Measurements from ENCODE around the gene PCDHA11. TPM values are rescaled to one million over a fixed set of nuclear protein-coding genes. Genes with fewer than 3 reads are reported as not detected.
"Not testable (repeated sequence)": the region's sequence is repeated elsewhere in the genome, so short reads cannot be mapped to it uniquely, and the experiment has no call there.

PCDHA11 gene, protein sequence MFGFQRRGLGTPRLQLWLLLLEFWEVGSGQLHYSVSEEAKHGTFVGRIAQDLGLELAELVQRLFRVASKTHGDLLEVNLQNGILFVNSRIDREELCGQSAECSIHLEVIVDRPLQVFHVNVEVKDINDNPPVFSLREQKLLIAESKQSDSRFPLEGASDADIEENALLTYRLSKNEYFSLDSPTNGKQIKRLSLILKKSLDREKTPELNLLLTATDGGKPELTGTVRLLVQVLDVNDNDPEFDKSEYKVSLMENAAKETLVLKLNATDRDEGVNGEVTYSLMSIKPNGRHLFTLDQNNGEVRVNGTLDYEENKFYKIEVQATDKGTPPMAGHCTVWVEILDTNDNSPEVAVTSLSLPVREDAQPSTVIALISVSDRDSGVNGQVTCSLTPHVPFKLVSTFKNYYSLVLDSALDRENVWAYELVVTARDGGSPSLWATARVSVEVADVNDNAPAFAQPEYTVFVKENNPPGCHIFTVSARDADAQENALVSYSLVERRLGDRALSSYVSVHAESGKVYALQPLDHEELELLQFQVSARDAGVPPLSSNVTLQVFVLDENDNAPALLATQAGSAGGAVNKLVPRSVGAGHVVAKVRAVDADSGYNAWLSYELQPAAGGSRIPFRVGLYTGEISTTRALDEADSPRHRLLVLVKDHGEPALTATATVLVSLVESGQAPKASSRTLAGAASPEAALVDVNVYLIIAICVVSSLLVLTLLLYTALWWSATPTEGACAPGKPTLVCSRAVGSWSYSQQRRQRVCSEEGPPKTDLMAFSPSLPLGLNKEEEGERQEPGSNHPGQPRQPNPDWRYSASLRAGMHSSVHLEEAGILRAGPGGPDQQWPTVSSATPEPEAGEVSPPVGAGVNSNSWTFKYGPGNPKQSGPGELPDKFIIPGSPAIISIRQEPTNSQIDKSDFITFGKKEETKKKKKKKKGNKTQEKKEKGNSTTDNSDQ
- polyA plus RNA-seq (2013, experiment 1 of 2), result 4.9 TPM
- polyA plus RNA-seq (2013, experiment 2 of 2), result 4.8 TPM

GRCh38 chr5:140868721-140869554 lies at the start of gene PCDHA11:
PCDHA11 (plus strand) TSS chr5:140868957; CDS start chr5:140869104, 147 bp downstream.
- Histone ChIP-seq H2AK5ac (ENCODE audit: low read length) (no peak within 1 kb of the TSS), H3K27me3 (ENCODE audit: insufficient read depth, low read length, poor library complexity) (no peaks in the 10 kb centered on the region), H3K4ac (ENCODE audit: low read depth, low read length) (no peak within 1 kb of the TSS), H3K4me1 (ENCODE audit: control insufficient read depth, low read depth, low read length) (no peaks in the 10 kb centered on the region), H3K79me1 (ENCODE audit: low read length) (no peaks in the 10 kb centered on the region), H3K23ac (ENCODE audit: low read length) (no peak within 1 kb of the TSS), H2BK15ac (replicated peaks; ENCODE audit: low read depth) (no peak within 1 kb of the TSS), H3K18ac (ENCODE audit: low read length) (peak within 1 kb of the TSS; percentile 70), H3K4me3 (ENCODE audit: low read length) (peak within 1 kb of the TSS; percentile 41), H3K36me3 (ENCODE audit: control insufficient read depth, insufficient read depth, low read length) (no peaks in the 10 kb centered on the region), H2BK5ac (ENCODE audit: low read length) (no peak within 1 kb of the TSS), H2BK120ac (ENCODE audit: low read depth, low read length) (no peak within 1 kb of the TSS), H3K4me2 (ENCODE audit: low read length) (no peak within 1 kb of the TSS), H4K5ac (ENCODE audit: low read length) (no peak within 1 kb of the TSS), H3K9ac (ENCODE audit: low read length) (peak within 1 kb of the TSS; percentile 65), H4K8ac (ENCODE audit: low read depth, low read length) (no peak within 1 kb of the TSS), H3K56ac (ENCODE audit: low read length) (peak within 1 kb of the TSS; percentile 68), H3K79me2 (ENCODE audit: control insufficient read depth, insufficient read depth, low read length) (no peaks in the 10 kb centered on the region), H3K27ac (ENCODE audit: low read depth, low read length) (no peak within 1 kb of the TSS)
- DNase-seq, result peak; percentile 84
- WGBS (ENCODE audit: extremely low coverage, insufficient coverage, low lambda C conversion rate), result no CpG with 5 or more reads among the region's 41 CpGs

- no peaks in the 10 kb centered on the region for H3K79me2 ChIP-seq (ENCODE audit: control insufficient read depth, insufficient read depth, low read length)
- no peak within 1 kb of the TSS for H3K23ac ChIP-seq (ENCODE audit: low read length)
- H2BK5ac ChIP-seq (ENCODE audit: low read length), result no peak within 1 kb of the TSS
- WGBS (ENCODE audit: extremely low coverage, insufficient coverage, low lambda C conversion rate), result 100% methylated on average over 2 of the region's 39 CpGs
- H3K36me3 ChIP-seq (ENCODE audit: control insufficient read depth, insufficient read depth, low read length), result no peaks in the 10 kb centered on the region
- H3K4me1 ChIP-seq (ENCODE audit: control insufficient read depth, low read depth, low read length), result no peaks in the 10 kb centered on the region
- H3K4me2 ChIP-seq (ENCODE audit: low read length), result no peak within 1 kb of the TSS
- no peak within 1 kb of the TSS for H3K4ac ChIP-seq (ENCODE audit: low read depth, low read length)
- H2BK15ac ChIP-seq (replicated peaks; ENCODE audit: low read depth), result no peak within 1 kb of the TSS
- no peak within 1 kb of the TSS for H2BK120ac ChIP-seq (ENCODE audit: low read depth, low read length)
- no peak within 1 kb of the TSS for H3K18ac ChIP-seq (ENCODE audit: low read length)
- no peak within 1 kb of the TSS for H2AK5ac ChIP-seq (ENCODE audit: low read length)
- no peak within 1 kb of the TSS for H4K5ac ChIP-seq (ENCODE audit: low read length)
- H3K27ac ChIP-seq (ENCODE audit: low read depth, low read length), result no peak within 1 kb of the TSS
- H4K8ac ChIP-seq (ENCODE audit: low read depth, low read length), result no peak within 1 kb of the TSS
- H3K56ac ChIP-seq (ENCODE audit: low read length), result no peak within 1 kb of the TSS
- H3K4me3 ChIP-seq (ENCODE audit: low read length), result no peak within 1 kb of the TSS
- no peaks in the 10 kb centered on the region for H3K27me3 ChIP-seq (ENCODE audit: insufficient read depth, low read length, poor library complexity)
- no peak within 1 kb of the TSS for H3K9ac ChIP-seq (ENCODE audit: low read length)
- H3K79me1 ChIP-seq (ENCODE audit: low read length), result no peaks in the 10 kb centered on the region
- no peak for DNase-seq
Measured at GRCh38 chr5:140821375-140822280, 47.1 kb upstream of the PCDHA11 start, which contains the start of gene PCDHA5. PCDHA5 (plus strand) TSS chr5:140821613.

- no peak for DNase-seq
- no peak overlapping the region for H3K27ac ChIP-seq (ENCODE audit: low read depth, low read length)
- no peak overlapping the region for H3K4ac ChIP-seq (ENCODE audit: low read depth, low read length)
- no peak overlapping the region for H3K9ac ChIP-seq (ENCODE audit: low read length)
- no peak overlapping the region for H3K18ac ChIP-seq (ENCODE audit: low read length)
- H3K56ac ChIP-seq (ENCODE audit: low read length), result no peak overlapping the region
- no peaks in the 10 kb centered on the region for H3K36me3 ChIP-seq (ENCODE audit: control insufficient read depth, insufficient read depth, low read length)
- no peak overlapping the region for H3K23ac ChIP-seq (ENCODE audit: low read length)
- H3K27me3 ChIP-seq (ENCODE audit: insufficient read depth, low read length, poor library complexity), result no peaks in the 10 kb centered on the region
- no peak overlapping the region for H4K8ac ChIP-seq (ENCODE audit: low read depth, low read length)
- no peak overlapping the region for H2BK15ac ChIP-seq (replicated peaks; ENCODE audit: low read depth)
- H4K5ac ChIP-seq (ENCODE audit: low read length), result no peak overlapping the region
- no CpG with 5 or more reads among the region's 6 CpGs for WGBS (ENCODE audit: extremely low coverage, insufficient coverage, low lambda C conversion rate)
- no peak overlapping the region for H2AK5ac ChIP-seq (ENCODE audit: low read length)
- H3K4me2 ChIP-seq (ENCODE audit: low read length), result no peak overlapping the region
- H3K79me1 ChIP-seq (ENCODE audit: low read length), result no peaks in the 10 kb centered on the region
- no peaks in the 10 kb centered on the region for H3K4me1 ChIP-seq (ENCODE audit: control insufficient read depth, low read depth, low read length)
- H3K4me3 ChIP-seq (ENCODE audit: low read length), result no peak overlapping the region
- H2BK5ac ChIP-seq (ENCODE audit: low read length), result no peak overlapping the region
- no peaks in the 10 kb centered on the region for H3K79me2 ChIP-seq (ENCODE audit: control insufficient read depth, insufficient read depth, low read length)
- H2BK120ac ChIP-seq (ENCODE audit: low read depth, low read length), result no peak overlapping the region
Measured at GRCh38 chr5:140822281-140822629, 46.5 kb upstream of the PCDHA11 start.

DNA sequence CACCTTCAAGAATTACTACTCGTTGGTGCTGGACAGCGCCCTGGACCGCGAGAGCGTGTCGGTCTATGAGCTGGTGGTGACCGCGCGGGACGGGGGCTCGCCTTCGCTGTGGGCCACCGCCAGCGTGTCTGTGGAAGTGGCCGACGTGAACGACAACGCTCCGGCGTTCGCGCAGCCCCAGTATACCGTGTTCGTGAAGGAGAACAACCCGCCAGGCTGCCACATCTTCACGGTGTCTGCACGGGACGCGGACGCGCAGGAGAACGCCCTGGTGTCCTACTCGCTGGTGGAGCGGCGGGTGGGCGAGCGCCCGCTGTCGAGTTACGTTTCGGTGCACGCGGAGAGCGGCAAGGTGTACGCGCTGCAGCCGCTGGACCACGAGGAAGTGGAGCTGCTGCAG lies 45.8 kb upstream of the PCDHA11 start:
- not testable (repeated sequence) for H3K4me1 ChIP-seq (ENCODE audit: control insufficient read depth, low read depth, low read length); H3K4me3 ChIP-seq (ENCODE audit: low read length); H2BK120ac ChIP-seq (ENCODE audit: low read depth, low read length); DNase-seq; H3K79me1 ChIP-seq (ENCODE audit: low read length); H2AK5ac ChIP-seq (ENCODE audit: low read length); H2BK5ac ChIP-seq (ENCODE audit: low read length); H4K8ac ChIP-seq (ENCODE audit: low read depth, low read length); H3K4me2 ChIP-seq (ENCODE audit: low read length); H4K5ac ChIP-seq (ENCODE audit: low read length); H2BK15ac ChIP-seq (replicated peaks; ENCODE audit: low read depth); H3K27me3 ChIP-seq (ENCODE audit: insufficient read depth, low read length, poor library complexity); H3K9ac ChIP-seq (ENCODE audit: low read length); H3K27ac ChIP-seq (ENCODE audit: low read depth, low read length); H3K4ac ChIP-seq (ENCODE audit: low read depth, low read length); H3K56ac ChIP-seq (ENCODE audit: low read length); H3K18ac ChIP-seq (ENCODE audit: low read length); H3K79me2 ChIP-seq (ENCODE audit: control insufficient read depth, insufficient read depth, low read length); H3K36me3 ChIP-seq (ENCODE audit: control insufficient read depth, insufficient read depth, low read length); H3K23ac ChIP-seq (ENCODE audit: low read length)
- WGBS (ENCODE audit: extremely low coverage, insufficient coverage, low lambda C conversion rate), result no CpG with 5 or more reads among the region's 48 CpGs

GRCh38 chr5:140823475-140823874 lies 45.3 kb upstream of the PCDHA11 start:
- Histone ChIP-seq H3K9ac (ENCODE audit: low read length) (no peak overlapping the region), H3K4me1 (ENCODE audit: control insufficient read depth, low read depth, low read length) (no peaks in the 10 kb centered on the region), H2BK120ac (ENCODE audit: low read depth, low read length) (no peak overlapping the region), H4K8ac (ENCODE audit: low read depth, low read length) (no peak overlapping the region), H3K23ac (ENCODE audit: low read length) (no peak overlapping the region), H2AK5ac (ENCODE audit: low read length) (no peak overlapping the region), H3K36me3 (ENCODE audit: control insufficient read depth, insufficient read depth, low read length) (no peaks in the 10 kb centered on the region), H3K79me1 (ENCODE audit: low read length) (no peaks in the 10 kb centered on the region), H3K4me3 (ENCODE audit: low read length) (no peak overlapping the region), H3K79me2 (ENCODE audit: control insufficient read depth, insufficient read depth, low read length) (no peaks in the 10 kb centered on the region), H3K18ac (ENCODE audit: low read length) (no peak overlapping the region), H3K56ac (ENCODE audit: low read length) (no peak overlapping the region), H4K5ac (ENCODE audit: low read length) (no peak overlapping the region), H2BK15ac (replicated peaks; ENCODE audit: low read depth) (no peak overlapping the region), H2BK5ac (ENCODE audit: low read length) (no peak overlapping the region), H3K4ac (ENCODE audit: low read depth, low read length) (no peak overlapping the region), H3K27ac (ENCODE audit: low read depth, low read length) (no peak overlapping the region), H3K4me2 (ENCODE audit: low read length) (no peak overlapping the region), H3K27me3 (ENCODE audit: insufficient read depth, low read length, poor library complexity) (no peaks in the 10 kb centered on the region)
- WGBS (ENCODE audit: extremely low coverage, insufficient coverage, low lambda C conversion rate), result no CpG with 5 or more reads among the region's 38 CpGs
- no peak for DNase-seq
